NCI-H2029 (cell line): Measurements from ENCODE around the gene TRIM24.
A peak's percentile ranks its signal among the peaks of the same experiment; 100 is the strongest.

Experiments used
- DNase-seq: peaks from one replicate; lab custom pipeline; 2025; lab: John Stamatoyannopoulos, UW

The TRIM24 gene

GRCh38 chr7:138625849-138626230, 165.8 kb downstream of the TRIM24 start:
- DNase-seq: peak; percentile 84

GRCh38 chr7:138626846-138627245, 166.8 kb downstream of the TRIM24 start:
- no peak for DNase-seq

GRCh38 chr7:138627361-138627760, 167.3 kb downstream of the TRIM24 start:
- no peak for DNase-seq

- no peak for DNase-seq
Measured at GRCh38 chr7:138630059-138630610, 170.1 kb downstream of the TRIM24 start.

- DNase-seq: no peak
Measured at GRCh38 chr7:138632384-138632783, 172.3 kb downstream of the TRIM24 start.

- no peak for DNase-seq
Measured at GRCh38 chr7:138632826-138633602, 173.0 kb downstream of the TRIM24 start.
